Hypothalamus (tissue), 51 donors: Measurements from ENCODE around the gene PHEX.

Source experiments
- DNase-seq, 51 donors: peaks; one replicate each; lab custom pipeline; 2025; lab: John Stamatoyannopoulos, UW

Gene PHEX

GRCh38 chrX:22097012-22097694 is 65.0 kb downstream of the PHEX start:
- no peak for DNase-seq

- no peak for DNase-seq
Measured at GRCh38 chrX:22105231-22105630, 73.1 kb downstream of the PHEX start.

GRCh38 chrX:22105971-22106370 is 73.8 kb downstream of the PHEX start:
- DNase-seq = no peak

- no peak for DNase-seq
Measured at GRCh38 chrX:22109442-22109841, 77.3 kb downstream of the PHEX start.

- no peak for DNase-seq
Measured at GRCh38 chrX:22110729-22111494, 78.8 kb downstream of the PHEX start.

GRCh38 chrX:22116605-22117546 is 84.8 kb downstream of the PHEX start:
- no peak for DNase-seq

GRCh38 chrX:22117633-22118032 is 85.5 kb downstream of the PHEX start:
- no peak for DNase-seq

- DNase-seq = no peak
Measured at GRCh38 chrX:22118161-22118830, 86.2 kb downstream of the PHEX start.

- no peak for DNase-seq
Measured at GRCh38 chrX:22121161-22121560, 89.0 kb downstream of the PHEX start.

- DNase-seq = no peak
Measured at GRCh38 chrX:22122510-22122909, 90.4 kb downstream of the PHEX start.

GRCh38 chrX:22124098-22124497 is 92.0 kb downstream of the PHEX start:
- DNase-seq = no peak

GRCh38 chrX:22125481-22125880 is 93.4 kb downstream of the PHEX start:
- no peak for DNase-seq

GRCh38 chrX:22126327-22126726 is 94.2 kb downstream of the PHEX start:
- DNase-seq = no peak

- no peak for DNase-seq
Measured at GRCh38 chrX:22128961-22129360, 96.8 kb downstream of the PHEX start.

- DNase-seq = peak in 2 of 51 donors; percentile 0 to 24
Measured at GRCh38 chrX:22134681-22135080, 102.6 kb downstream of the PHEX start.

- peak in 3 of 51 donors; percentile 3 to 12 (median 8) for DNase-seq
Measured at GRCh38 chrX:22135171-22135711, 103.1 kb downstream of the PHEX start.

- peak in 15 of 51 donors; percentile 0 to 49 (median 7) for DNase-seq
Measured at GRCh38 chrX:22135994-22136684, 104.0 kb downstream of the PHEX start.

GRCh38 chrX:22136711-22137110 is 104.6 kb downstream of the PHEX start:
- no peak for DNase-seq

- no peak for DNase-seq
Measured at GRCh38 chrX:22139822-22140221, 107.7 kb downstream of the PHEX start.
